GM20431 (cell line): Measurements from ENCODE around the gene SNX20.

Experiments used
- in situ Hi-C: fragments of 300-500 bp; cut with MseI, MboI; formaldehyde crosslinking; loops from one replicate; pipeline ENCODE4 v1.15.0; 2020; ENCODE audit warnings: low sequenced_read_pairs; ENCODE audit not compliant: unreplicated experiment

The SNX20 gene

GRCh38 chr16:50681021-50681885, at the start of gene SNX20:
Gene SNX20 (minus strand): TSS chr16:50681312. CDS start chr16:50677526, 3,786 bp downstream.
- in situ Hi-C loops: no loop called here

- in situ Hi-C loops: no loop called here
Observed at GRCh38 chr16:50724306-50724705, 43.2 kb upstream of the SNX20 start.

GRCh38 chr16:50722960-50723359, 41.8 kb upstream of the SNX20 start:
- in situ Hi-C loops: no loop called here

GRCh38 chr16:50722405-50722737, 41.3 kb upstream of the SNX20 start:
- in situ Hi-C loops: no loop called here

- in situ Hi-C loops: no loop called here
Observed at GRCh38 chr16:50721549-50722404, 40.7 kb upstream of the SNX20 start.

GRCh38 chr16:50719401-50720337, 38.6 kb upstream of the SNX20 start:
- in situ Hi-C loops: no loop called here

GRCh38 chr16:50718761-50719400, 37.8 kb upstream of the SNX20 start:
- in situ Hi-C loops: no loop called here

GRCh38 chr16:50718061-50718760, 37.1 kb upstream of the SNX20 start:
- in situ Hi-C loops: no loop called here

GRCh38 chr16:50717494-50717893, 36.4 kb upstream of the SNX20 start:
- in situ Hi-C loops: no loop called here

GRCh38 chr16:50717091-50717490, 36.0 kb upstream of the SNX20 start:
- in situ Hi-C loops: no loop called here

- in situ Hi-C loops: no loop called here
Observed at GRCh38 chr16:50712956-50713355, 31.8 kb upstream of the SNX20 start.

- in situ Hi-C loops: no loop called here
Observed at GRCh38 chr16:50712560-50712898, 31.4 kb upstream of the SNX20 start.

GRCh38 chr16:50711862-50712559, 30.9 kb upstream of the SNX20 start:
- in situ Hi-C loops: no loop called here

- in situ Hi-C loops: no loop called here
Observed at GRCh38 chr16:50711040-50711439, 29.9 kb upstream of the SNX20 start.

GRCh38 chr16:50709980-50710379, 28.9 kb upstream of the SNX20 start:
- in situ Hi-C loops: no loop called here

- in situ Hi-C loops: no loop called here
Observed at GRCh38 chr16:50709061-50709684, 28.1 kb upstream of the SNX20 start.

GRCh38 chr16:50708373-50709060, 27.4 kb upstream of the SNX20 start:
- in situ Hi-C loops: no loop called here

- in situ Hi-C loops: no loop called here
Observed at GRCh38 chr16:50706250-50706649, 25.1 kb upstream of the SNX20 start.
